Measurements from ENCODE around the gene HSD17B14.
"Not testable (repeated sequence)": the region's sequence is repeated elsewhere in the genome, so short reads cannot be mapped to it uniquely, and the experiment has no call there.

HSD17B14 gene

DNA sequence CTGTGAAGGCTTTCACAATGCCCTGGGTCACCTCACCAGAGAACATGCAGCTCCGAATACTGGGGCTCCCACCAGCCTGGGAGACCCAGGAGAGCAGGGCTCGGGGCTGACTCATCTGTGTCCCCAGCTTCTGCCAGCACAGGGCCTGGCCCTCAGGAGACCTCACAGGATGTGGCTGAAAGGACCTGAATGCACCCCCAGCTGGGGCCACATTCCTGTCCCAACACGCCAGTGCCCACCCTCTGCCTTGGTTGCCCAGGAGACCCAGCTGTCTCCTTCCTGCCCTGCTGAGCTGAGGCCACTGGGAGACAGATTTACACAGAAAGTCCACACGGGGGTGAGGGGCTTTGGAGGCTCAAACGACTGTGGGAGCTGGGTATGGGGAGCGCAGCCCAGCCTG, 37.4 kb downstream of the HSD17B14 start:
- no peak for DNase-seq (ENCODE audit: low read depth in 2 of 2)

DNA sequence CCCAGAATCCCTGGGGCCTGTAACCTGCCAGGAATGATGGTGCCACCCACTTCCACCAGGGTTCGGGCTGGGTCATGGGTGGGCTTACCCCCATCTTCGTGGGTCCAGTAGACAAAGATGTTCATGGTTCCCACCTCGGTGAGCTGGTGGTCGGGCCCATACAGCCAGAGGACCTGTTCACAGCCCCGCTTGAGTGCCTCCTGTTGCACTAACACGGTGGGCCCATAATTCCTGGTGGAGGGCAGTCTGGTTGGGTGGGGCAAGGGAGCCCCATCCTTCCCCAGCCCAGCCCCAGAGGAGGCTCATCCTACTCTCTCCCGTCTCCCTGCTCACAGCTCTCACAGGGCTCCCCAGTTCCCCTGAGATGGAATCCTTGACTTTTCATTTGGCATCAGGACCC, 39.2 kb downstream of the HSD17B14 start:
- no peak for DNase-seq (ENCODE audit: low read depth in 2 of 2)

DNA sequence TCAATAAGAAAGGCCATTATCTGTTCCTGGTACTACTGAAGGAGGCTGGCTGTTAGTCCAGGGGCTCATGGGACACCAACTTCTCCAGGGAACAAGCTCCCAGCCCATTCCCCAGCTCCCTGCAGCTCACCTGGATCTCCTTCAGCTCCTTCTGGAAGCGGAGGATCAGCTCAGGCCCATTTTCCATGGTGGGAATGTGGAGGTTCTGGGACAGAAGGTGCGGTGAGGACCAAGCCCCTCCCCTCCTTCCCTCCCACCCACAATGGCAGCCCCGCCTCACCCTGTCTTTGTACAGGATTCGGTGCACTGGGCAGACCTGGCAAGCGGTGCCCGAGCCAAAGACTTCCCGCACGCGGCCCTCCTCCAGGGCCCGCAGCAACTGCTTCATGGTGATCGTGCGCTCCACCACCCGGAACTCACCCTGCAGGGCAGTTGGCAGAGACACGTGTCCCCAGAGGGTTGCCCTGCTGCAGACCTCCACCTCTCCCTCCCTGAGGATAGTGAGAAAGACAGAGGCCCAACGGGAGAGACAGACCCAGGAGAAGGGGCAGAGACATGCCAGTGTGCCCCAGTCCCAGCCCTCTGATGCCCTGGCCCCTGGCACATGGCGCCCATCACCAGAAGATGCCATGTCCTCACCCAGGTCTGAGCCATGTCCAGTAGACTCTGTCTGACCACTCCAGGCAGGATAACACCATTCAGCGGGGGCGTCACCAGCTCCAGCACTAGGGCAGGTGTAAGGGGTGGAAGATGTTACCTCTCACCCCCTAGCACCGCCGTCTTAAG, 39.8 kb downstream of the HSD17B14 start:
- DNase-seq (ENCODE audit: low read depth in 2 of 2), result no peak

DNA sequence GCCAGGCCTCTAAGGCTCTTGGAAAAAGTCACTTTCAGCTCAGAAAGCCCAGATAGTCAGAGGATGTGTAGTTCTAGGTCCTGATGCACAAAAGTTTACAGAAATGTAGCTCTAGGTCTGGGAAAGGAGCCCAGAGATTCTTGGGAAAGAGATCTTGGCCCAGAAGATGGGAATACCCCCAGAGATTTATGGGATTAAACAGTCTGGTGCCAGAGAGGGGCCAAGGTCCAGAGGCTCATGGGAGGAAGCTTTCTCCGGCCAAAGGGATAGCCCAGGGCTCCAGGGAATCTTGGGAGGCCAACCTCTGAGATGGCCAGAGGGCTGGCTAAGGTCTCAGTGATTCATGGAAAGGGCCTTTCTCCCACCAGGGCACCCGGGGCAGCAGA, 40.6 kb downstream of the HSD17B14 start:
- no peak for DNase-seq (ENCODE audit: low read depth in 2 of 2)

DNA sequence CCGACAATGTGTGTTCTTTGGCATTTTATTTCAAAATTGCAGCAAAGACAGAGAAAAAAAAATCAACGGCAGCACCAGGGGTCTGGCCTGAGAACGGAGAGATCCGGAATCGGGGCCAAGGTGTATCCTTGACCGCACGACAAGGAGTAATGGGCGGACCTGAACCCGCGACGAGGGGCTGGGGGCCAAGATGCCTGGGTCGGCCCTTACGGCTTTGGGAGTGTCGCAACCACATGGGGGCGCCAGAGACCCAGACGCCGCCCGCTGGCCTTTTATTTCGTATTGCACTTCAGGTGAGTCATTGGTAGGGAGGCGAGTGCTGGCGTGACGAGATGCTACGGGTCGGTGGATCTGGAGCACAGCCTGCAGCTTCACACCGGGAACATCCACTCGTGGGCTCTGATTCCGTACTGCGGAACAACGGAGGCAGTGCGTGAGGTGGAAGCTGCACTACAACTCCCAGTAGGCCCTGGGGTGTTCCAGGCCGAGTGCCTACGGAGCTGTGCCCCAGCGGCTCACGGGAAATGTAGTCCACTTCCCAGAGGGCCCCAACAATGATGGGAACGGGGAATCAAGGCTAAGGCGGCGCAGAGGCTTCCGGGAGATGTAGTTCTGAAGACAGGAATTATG, 41.1 kb downstream of the HSD17B14 start:
- DNase-seq (ENCODE audit: low read depth in 2 of 2), result peak; percentile 59 to 72

DNA sequence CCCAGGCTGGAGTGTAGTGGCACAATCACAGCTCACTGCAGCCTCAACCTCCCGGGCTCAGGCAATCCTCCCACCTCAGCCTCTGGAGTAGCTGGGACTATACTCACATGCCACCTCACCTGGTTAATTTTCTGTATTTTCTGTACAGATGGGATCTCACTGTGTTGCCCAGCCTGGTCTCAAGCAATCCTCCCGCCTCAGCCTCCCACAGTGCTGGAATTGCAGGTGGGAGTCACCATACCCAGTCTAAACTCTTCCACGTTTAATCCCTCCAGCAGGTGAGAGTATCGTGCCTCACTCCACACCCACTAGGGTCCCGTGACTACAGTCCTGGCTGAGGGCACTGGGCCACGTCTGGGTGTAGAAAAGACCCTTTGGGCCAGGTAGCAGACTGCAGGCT, 42.0 kb downstream of the HSD17B14 start:
- DNase-seq (ENCODE audit: low read depth in 2 of 2), result no peak

DNA sequence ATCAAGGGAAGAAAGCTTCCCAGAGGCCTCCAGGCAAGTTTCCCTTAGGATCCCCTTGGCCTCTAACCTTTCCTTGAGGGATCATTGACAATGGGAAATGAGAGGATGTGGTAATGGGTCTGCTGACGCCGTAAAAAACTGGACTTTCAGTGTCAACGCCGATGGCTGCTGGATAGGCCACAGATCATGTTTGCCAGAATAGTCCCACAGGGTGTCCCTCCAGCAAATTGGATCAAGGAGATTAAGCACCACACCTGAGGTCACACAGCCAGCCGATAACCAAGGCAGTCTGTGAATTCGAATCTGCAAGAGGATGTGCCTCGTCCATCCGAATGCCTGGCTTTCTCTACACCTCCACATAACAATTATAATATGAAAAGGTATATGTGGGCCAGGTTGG, 43.0 kb downstream of the HSD17B14 start:
- no peak for DNase-seq (ENCODE audit: low read depth in 2 of 2)

DNA sequence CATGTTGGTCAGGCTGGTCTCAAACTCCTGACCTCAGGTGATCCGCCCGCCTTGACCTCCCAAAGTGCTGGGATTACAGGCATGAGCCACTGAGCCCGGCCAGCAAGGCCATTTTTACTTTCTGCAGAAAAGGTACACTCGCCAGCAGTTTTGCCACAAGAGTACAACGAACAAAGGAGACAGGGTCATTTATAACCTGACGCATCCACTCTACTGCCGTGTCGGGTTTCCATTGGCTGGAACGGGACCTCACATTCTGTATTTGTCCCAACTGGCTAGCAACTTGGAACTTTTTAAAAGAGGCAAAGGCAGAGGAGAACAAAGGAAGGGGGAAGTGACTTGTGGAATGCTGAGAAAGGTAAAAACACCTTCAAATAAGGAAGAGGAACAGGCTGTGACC, 49.0 kb downstream of the HSD17B14 start:
- DNase-seq (ENCODE audit: low read depth in 2 of 2), result not testable (repeated sequence)

DNA sequence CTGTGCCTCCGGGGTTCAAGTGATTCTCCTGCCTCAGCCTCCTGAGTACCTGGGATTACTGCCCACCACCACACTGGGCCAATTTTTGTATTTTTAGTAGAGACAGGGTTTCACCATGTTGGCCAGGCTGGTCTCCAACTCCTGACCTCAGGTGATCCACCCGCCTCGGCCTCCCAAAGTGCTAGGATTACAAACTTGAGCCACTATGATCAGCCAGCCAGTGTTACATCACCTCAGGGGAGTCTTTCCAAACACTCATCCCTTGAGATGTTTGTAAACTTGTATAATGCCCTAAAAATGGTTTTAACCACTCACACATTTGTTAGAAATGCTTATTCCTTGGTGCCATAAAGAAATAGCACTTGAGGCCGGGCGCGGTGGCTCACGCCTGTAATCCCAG, 49.9 kb downstream of the HSD17B14 start:
- not testable (repeated sequence) for DNase-seq (ENCODE audit: low read depth in 2 of 2)

DNA sequence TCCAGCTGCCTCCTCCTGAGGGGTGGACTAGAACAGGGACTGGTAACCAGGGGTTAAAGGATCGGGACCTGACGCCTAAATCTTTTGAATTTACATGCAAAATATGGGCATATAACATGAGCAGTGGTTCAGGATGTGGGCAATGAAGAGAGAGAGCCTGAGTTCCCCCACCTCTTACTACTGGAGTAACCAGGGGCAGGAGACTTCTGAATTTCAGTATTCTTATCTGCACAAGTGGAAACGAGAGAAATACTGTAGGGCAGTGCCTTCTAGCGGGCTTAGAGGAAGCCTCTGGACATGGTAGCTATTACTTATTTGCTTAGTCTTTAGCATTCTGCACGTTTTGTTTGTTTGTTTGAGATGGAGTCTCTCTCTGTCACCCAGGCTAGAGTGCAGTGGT, 51.8 kb downstream of the HSD17B14 start:
- DNase-seq (ENCODE audit: low read depth in 2 of 2), result no peak

DNA sequence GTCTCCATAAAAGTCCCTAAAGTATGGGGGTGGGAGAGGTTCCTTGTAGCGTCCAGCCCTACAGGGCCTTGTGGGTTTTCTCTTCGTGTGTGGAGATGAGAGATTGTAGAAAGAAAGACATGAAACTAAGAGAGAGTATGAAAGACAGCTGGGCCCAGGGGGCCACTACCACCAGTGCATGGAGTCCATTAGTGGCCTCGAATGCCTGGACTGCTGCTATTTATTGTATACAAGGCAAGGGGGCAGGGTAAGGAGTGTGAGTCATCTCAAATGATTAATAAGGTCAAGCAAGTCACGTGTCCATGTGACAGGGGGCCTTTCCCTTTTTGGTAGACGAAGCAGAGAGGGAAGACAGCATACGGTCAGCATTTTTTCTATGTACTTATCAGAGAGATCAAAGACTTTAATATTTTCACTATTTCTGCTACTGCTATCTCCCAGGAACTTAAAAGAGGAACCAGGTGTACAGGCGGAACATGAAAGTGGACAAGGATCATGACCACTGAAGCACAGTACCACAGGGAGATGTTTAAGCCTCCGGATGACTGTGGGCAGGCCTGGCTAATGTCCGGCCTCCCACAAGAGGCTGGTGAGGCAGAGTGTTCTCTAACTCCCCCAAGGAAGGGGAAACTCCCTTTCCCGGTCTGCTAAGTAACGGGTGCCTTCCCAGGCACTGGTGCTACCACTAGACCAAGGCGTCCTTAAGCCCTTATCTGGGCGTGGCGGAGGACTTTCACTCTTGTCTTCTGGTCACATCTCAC, 55.5 kb downstream of the HSD17B14 start:
- no peak for DNase-seq (ENCODE audit: low read depth in 2 of 2)

DNA sequence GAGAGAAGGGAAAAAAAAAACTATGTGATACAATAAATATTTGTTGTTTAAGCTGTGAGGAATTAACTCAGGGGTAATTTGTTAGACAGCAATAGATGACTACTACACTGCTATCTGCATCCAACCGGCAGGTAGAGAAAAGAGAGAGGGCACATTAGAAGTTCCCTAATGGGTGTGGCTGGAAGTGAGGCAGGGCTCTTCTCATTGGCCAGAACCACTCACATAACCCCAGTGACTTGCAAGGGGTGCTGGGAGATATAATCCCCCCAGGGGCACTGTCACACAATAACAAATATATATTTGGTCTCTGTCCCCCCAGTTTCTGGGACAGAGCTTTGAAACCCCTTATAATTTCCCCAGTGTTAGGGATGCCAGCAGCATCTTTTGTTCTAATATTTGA, 56.7 kb downstream of the HSD17B14 start:
- DNase-seq (ENCODE audit: low read depth in 2 of 2), result no peak

DNA sequence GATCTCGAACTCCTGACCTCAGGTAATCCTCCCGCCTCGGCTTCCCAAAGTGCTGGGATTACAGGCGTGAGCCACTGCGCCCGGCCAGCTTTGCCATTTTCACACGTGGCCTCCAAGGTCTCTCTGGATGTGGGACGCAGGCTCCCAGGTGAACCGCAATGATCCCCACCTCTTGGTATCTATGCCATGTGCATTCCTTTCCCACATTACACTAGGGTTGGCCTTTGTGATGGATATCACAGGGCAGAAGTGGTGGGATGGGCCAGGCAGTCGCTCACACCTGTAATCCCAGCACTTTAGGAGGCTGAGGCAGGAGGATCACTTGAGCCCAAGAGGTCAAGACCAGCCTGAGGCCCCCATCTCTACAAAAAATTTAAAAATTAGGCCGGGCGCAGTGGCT, 58.6 kb downstream of the HSD17B14 start:
- DNase-seq (ENCODE audit: low read depth in 2 of 2), result no peak

DNA sequence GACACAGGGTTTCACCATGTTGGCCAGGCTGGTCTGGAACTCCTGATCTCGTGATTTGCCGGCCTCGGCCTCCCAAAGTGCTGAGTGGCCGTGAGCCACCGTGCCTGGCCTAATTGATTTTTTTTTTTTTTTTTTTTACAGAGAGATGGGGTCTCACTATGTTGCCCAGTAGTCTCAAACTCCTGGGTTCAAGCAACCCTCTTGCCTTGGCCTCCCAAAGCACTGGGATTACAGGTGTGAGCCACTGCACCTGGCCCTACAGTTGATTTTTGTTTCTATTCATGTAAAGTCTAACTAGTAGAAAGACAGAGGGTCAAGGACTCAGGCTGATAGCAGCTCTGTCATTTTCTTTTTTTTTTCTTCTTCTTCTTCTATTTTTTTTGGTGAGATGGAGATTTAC, 59.2 kb downstream of the HSD17B14 start:
- no peak for DNase-seq (ENCODE audit: low read depth in 2 of 2)

DNA sequence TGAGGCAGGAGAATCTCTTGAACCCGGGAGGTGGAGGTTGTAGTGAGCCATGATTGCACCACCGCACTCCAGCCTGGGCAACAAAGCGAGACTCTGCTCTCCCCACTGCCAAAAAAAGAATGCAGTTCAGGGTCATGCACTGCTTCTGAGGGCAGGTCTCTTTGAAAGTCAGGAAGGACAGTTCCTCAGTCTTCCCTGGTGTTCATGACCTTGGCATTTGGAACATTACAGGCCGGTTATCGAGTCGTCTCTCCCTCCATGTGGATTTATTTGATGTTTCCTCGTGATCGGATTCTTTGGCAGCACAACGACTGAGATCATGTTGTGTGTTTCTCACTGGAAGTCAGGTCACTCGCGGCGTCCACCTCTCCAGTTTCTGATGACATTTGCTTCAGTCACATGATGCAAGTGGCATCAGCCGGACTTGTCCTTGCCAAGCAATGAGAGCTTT, 63.8 kb downstream of the HSD17B14 start:
- no peak for DNase-seq (ENCODE audit: low read depth in 2 of 2)

DNA sequence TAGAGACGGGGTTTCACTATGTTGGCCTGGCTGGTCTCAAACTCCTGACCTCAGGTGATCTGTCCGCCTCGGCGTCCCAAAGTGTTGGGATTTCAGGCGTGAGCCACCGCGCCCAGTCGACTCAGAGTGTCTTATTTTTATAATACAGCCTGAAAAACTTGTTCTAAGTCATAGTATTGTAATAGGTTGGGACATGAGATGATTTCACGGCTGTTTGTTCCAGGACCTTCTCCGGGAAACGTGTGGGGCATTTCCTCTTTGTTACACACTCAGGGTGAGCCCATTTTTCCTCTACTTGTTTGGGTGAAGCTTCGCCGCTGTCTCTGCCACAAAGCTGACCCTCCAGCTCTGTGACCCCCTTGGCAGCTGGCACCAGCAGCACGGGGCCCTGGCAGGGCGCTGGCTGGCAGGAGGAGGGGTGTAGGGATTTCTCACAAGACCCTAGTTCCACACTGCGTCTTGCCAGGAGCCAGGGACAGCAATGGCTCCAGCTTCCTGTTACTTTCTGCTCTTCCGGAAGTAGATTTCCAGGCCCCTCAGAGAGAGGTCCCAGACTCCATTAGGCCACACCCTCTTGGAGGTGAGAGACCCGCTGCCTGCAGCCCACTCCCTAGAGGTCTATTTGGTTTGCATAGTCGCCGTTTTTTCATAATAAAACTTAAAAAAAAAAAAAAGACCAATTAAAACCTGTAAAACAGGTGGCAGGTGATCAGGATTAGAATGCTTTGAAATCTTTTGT, 65.4 kb downstream of the HSD17B14 start:
- DNase-seq (ENCODE audit: low read depth in 2 of 2), result no peak

DNA sequence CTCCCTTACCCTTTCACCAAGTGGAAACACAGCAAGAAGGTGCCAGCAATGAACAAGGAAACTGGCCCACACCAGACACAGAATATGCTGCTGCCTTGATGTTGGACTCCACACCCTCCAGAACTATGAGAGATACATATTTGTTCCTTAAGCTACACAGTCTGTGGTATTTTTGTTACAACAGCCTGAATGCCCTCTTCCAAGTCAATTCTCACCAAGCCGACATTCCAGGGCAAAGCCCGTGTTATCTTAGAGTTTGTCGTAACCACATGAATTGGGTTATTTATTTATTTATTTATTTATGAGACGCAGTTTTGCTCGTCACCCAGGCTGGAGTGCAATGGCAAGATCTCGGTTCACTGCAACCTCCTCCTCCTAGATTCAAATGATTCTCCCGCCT, 66.0 kb downstream of the HSD17B14 start:
- no peak for DNase-seq (ENCODE audit: low read depth in 2 of 2)

DNA sequence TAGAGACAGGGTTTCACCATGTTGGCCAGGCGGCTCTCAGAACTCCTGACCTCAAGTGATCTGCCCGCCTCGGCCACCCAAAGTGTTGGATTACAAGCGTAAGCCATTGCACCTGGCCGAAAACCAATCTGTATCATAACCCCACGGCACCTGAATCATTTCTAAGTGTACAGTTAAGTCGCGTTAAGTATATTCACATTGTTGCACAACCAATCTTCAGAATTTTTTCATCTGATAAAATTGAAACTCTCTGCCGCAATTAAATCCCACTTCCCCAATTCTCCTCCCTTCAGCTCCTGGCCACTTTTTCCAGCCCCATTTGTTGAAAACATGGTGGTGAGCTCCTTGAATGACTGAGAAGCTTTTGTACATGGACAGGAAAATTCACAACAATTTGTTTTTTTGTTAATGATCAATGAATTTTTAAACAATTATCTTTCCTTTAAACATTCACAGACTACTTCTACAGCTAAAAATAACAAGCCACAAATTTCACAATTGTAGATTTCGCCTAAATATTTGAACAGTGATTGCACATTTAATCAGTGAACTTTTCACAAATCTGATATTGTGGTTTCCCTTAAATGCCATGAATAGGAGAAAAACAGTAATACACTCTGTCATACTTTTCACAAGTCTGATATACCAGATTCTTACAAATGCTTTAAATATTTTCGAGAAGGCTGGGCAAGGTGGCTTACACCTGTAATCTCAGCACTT, 67.1 kb downstream of the HSD17B14 start:
- DNase-seq (ENCODE audit: low read depth in 2 of 2), result no peak

DNA sequence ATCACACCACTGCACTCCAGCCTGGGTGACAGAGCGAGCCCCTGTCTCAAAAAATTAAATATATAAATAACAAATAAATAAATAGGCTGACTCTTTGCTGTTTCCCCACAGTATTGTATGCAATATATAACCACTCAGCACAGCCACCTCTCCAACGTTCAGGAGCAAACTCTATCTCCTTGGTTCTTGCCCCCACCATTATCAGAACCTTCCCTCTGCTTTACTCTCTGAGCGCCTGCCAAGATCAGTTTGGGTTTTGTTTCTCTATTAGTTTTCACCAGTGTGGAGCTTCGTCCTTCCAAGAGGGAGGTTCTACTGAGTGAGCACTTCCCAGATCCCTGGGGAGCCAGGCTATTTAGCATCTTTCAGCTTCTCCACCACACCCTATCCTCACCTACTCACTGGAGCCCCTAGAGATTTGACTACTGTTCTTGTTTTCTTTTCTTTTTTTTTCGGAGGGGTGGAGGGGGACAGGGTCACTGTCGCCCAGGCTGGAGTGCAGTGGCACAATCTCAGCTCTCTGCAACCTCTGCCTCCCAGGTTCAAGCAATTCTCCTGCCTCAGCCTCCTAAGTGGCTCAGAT, 68.0 kb downstream of the HSD17B14 start:
- DNase-seq (ENCODE audit: low read depth in 2 of 2), result not testable (repeated sequence)

DNA sequence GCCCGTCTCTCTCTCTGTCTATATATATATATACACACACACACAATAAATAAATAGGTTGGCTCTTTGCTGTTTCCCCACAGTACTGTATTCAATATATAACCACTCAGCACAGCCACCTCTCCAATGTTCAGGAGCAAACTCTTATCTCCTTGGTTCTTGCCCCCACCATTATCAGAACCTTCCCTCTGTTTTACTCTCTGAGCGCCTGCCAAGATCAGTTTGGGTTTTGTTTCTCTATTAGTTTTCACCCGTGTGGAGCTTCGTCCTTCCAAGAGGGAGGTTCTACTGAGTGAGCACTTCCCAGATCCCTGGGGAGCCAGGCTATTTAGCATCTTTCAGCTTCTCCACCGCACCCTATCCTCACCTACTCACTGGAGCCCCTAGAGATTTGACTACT, 70.5 kb downstream of the HSD17B14 start:
- DNase-seq (ENCODE audit: low read depth in 2 of 2), result not testable (repeated sequence)
